Left lung (tissue), 10 donors: ENCODE results near the gene CFAP298. TPM values are rescaled to one million over a fixed set of nuclear protein-coding genes. Genes with fewer than 3 reads are reported as not detected.

Source experiments
- ATAC-seq: fragments of 200-7000 bp; cut with Tn5 transposase; one replicate; pipeline ENCODE4 v1.9.1; 2020; ENCODE audit warnings: moderate library complexity
- DNase-seq, 4 donors: peaks; one replicate each; pipeline ENCODE4 v3.0.0-alpha.2; 2013 to 2020
- H3K27ac ChIP-seq, 2 donors: fragments of 200-600 bp; sonication (generic) in 1 of 2; one replicate each; pipeline versions ENCODE4 v1.5.0 to v1.8.0; 2020 to 2021
- H3K27me3 ChIP-seq, 2 donors: fragments of 200-600 bp; sonication (generic) in 1 of 2; one replicate each; pipeline versions ENCODE4 v1.5.0 to v1.8.0; 2020 to 2021
- H3K36me3 ChIP-seq, 2 donors: fragments of 200-600 bp; sonication (generic) in 1 of 2; one replicate each; pipeline versions ENCODE4 v1.5.0 to v1.8.0; 2020 to 2021
- H3K4me1 ChIP-seq, 2 donors: fragments of 200-600 bp; one replicate each; pipeline ENCODE4 v1.8.0; 2021
- H3K4me3 ChIP-seq, 2 donors: fragments of 200-600 bp; sonication (generic) in 1 of 2; one replicate each; pipeline versions ENCODE4 v1.5.0 to v1.8.0; 2020 to 2021; ENCODE audit warnings: mild to moderate bottlenecking in 1 of 2
- H3K9me3 ChIP-seq, 2 donors: fragments of 200-600 bp; sonication (generic) in 1 of 2; one replicate each; pipeline versions ENCODE4 v1.5.0 to v1.8.0; 2020 to 2021
- intact Hi-C, 2 donors: fragments of 100-400 bp; cut with DNase I; formaldehyde crosslinking; loops; one replicate each; pipeline versions ENCODE4 v1.11.2 to v1.14.2; 2022
- polyA plus RNA-seq, 6 donors: library from polyadenylated mRNA; unstranded; fragments of 120-200 nt; gene quantifications; one replicate each; pipeline ENCODE4 v1.2.1, GENCODE V29; 2013; ENCODE audit not compliant: insufficient read length in 6 of 6
- total RNA-seq, 2 donors: library from RNA; stranded (reverse); fragmentation: NEBNext Ultra II Directional; extraction: Animal tissue kit (Norgen Biotek cat#: 25700); gene quantifications; one replicate each; pipeline ENCODE4 v1.2.1, GENCODE V29; 2021
- TF ChIP-seq, protein P1 (sequence below), 2 donors: fragments of 200-600 bp; sonication (generic) in 1 of 2; IDR thresholded peaks; one replicate each; pipeline versions ENCODE4 v1.5.0 to v1.8.0; 2021; ENCODE audit warnings: antibody characterized with exemption in 2 of 2
- donor health status: DM: no; HTN: yes; CAD: no.
- donor health status: DM: no; HTN: no; CAD: no.

CFAP298 gene
- total and polyA plus RNA-seq, 8 donors = 31.5 to 71.0 (median 46.9) TPM

DNA sequence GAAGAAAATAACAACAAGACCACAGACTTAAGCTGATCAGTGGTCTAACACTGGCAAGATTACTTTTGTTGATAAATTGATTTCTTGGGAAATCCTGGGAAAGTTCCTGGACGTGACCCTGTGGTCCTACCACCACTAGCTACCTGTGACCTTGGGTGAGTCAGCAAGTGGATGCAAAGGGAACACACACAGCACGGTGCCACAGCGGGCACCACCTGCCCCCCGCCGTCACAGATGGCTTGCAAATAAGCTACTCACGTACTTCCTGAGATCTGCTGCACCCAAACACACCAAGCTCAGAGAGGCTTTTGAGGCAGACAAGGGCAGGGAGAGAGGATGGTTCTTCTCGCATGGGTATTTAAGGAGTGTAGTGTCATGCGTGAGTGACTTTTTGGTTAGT lies 12.7 kb downstream of the CFAP298 start:
- Histone ChIP-seq H3K36me3 (peaks cover 0 to 52% of the 10 kb centered on the region in 2 donors), H3K9me3 (no peaks in the 10 kb centered on the region), H3K27me3 (no peaks in the 10 kb centered on the region), H3K4me1 (no peaks in the 10 kb centered on the region), H3K4me3 (no peak overlapping the region), H3K27ac (no peak overlapping the region)
- TF ChIP-seq, protein P1, sequence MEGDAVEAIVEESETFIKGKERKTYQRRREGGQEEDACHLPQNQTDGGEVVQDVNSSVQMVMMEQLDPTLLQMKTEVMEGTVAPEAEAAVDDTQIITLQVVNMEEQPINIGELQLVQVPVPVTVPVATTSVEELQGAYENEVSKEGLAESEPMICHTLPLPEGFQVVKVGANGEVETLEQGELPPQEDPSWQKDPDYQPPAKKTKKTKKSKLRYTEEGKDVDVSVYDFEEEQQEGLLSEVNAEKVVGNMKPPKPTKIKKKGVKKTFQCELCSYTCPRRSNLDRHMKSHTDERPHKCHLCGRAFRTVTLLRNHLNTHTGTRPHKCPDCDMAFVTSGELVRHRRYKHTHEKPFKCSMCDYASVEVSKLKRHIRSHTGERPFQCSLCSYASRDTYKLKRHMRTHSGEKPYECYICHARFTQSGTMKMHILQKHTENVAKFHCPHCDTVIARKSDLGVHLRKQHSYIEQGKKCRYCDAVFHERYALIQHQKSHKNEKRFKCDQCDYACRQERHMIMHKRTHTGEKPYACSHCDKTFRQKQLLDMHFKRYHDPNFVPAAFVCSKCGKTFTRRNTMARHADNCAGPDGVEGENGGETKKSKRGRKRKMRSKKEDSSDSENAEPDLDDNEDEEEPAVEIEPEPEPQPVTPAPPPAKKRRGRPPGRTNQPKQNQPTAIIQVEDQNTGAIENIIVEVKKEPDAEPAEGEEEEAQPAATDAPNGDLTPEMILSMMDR (IDR thresholded peaks at IDR 0.05) = no peak
- ATAC-seq (no peak), DNase-seq (no peak)
- intact Hi-C loops = no loop called here

DNA sequence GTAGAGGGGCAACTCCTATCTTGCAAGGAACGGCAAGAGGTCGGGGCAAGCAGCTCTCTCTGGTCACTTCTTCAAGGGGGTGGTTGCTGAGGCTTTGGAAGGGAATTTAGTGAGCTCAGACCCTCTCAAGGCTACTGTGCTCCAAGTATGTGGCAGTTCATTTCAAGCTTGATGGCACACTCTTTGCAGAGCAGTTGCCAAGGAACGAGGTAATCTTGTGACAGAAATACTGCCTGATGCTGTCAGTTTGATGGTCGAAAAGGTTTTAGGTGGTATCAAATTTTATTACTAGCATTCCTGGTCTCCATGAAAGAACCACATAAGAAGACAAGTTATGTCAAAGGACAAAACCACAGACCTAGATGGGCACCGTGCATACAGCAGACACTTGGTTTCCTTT lies 13.1 kb downstream of the CFAP298 start:
- DNase-seq (no peak), ATAC-seq (no peak)
- TF ChIP-seq, protein P1 (IDR thresholded peaks at IDR 0.05) = no peak
- no peaks in the 10 kb centered on the region for H3K27me3 ChIP-seq
- H3K36me3 ChIP-seq = peaks cover 0 to 48% of the 10 kb centered on the region in 2 donors
- no peak overlapping the region for H3K4me3 ChIP-seq
- no peak overlapping the region for H3K27ac ChIP-seq
- no peaks in the 10 kb centered on the region for H3K9me3 ChIP-seq
- intact Hi-C loops = no loop called here
- no peaks in the 10 kb centered on the region for H3K4me1 ChIP-seq

DNA sequence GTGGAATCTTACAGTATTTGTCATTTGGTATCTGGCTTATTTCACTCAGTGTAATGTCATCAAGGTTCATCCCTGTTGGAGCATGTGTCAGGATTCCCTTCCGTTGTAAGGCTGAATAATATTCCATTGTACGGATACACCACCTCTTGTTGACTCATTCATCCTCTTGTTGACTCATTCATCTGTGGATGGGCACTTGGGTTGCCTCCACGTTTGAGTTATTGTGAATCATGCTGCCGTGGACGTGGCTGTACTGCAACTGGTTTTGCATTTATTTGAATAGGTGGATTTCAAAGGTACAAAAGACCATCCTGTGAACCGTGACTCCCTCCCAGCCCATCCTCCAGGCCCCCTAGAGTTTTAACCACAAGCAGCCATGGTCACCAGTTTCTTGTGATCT lies 15.0 kb downstream of the CFAP298 start:
- TF ChIP-seq, protein P1 (IDR thresholded peaks at IDR 0.05) = no peak
- Histone ChIP-seq H3K4me3 (no peak overlapping the region), H3K27ac (no peak overlapping the region), H3K4me1 (no peaks in the 10 kb centered on the region), H3K9me3 (no peaks in the 10 kb centered on the region), H3K27me3 (no peaks in the 10 kb centered on the region), H3K36me3 (peaks cover 0 to 29% of the 10 kb centered on the region in 2 donors)
- intact Hi-C loops = no loop called here
- peak; percentile 20 for ATAC-seq
- DNase-seq = no peak

DNA sequence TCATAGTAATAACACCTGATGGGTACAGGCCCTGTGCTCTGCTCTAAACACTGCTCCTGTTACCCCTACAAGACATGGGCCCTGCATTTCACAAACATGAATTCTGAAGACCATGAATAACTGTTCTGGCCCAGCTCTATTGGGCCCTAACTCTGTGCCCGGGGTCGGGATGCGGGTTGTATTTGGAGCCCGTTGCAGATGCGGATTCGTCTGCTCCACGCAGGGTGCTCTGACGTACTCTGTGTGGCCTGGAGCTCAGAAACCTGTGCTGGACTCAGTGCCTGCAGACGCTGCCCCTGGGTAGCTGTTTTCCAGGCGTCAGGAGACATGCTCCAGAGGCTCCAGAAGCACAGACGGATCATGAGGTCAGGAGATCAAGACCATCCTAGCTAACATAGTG lies 16.7 kb downstream of the CFAP298 start:
- ATAC-seq (no peak), DNase-seq (no peak)
- H3K4me1 ChIP-seq = no peaks in the 10 kb centered on the region
- intact Hi-C loops = no loop called here
- H3K27ac ChIP-seq = no peak overlapping the region
- TF ChIP-seq, protein P1 (IDR thresholded peaks at IDR 0.05) = no peak
- H3K27me3 ChIP-seq = no peaks in the 10 kb centered on the region
- no peak overlapping the region for H3K4me3 ChIP-seq
- no peaks in the 10 kb centered on the region for H3K9me3 ChIP-seq
- peaks cover 0 to 17% of the 10 kb centered on the region in 2 donors for H3K36me3 ChIP-seq

DNA sequence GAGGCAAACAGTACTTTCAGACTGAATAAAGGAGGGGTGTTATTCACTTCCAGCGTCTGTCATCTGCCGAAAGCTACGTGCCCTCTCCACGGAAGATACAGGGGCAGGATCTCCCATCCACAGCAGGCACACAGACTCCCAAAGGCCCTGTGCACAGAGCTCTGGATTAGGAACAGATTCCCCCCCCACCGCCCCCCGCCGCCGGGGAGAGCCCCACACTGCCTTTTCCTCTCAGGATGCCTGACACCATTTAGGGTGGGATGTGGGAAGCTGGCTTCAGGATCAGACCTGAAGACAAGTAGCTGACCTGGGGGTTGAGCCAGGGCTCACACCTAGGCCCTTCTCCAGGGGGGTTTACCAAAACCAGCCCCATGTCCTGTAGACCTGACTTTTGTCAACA lies 18.5 kb downstream of the CFAP298 start:
- Histone ChIP-seq H3K4me3 (no peak overlapping the region), H3K9me3 (no peaks in the 10 kb centered on the region), H3K27me3 (no peaks in the 10 kb centered on the region), H3K36me3 (peaks cover 0 to 2% of the 10 kb centered on the region in 2 donors), H3K27ac (no peak overlapping the region), H3K4me1 (no peaks in the 10 kb centered on the region)
- ATAC-seq = no peak
- intact Hi-C loops = loop anchor here in 1 of 2 donors (5.0 kb wide), 1 partner anchor 191 kb away; no protein-coding TSS in a partner anchor
- TF ChIP-seq, protein P1 (IDR thresholded peaks at IDR 0.05) = no peak
- DNase-seq = no peak
